GM21423 (cell line): ENCODE data around the gene HAUS8.
"Not testable (repeated sequence)": the region's sequence is repeated elsewhere in the genome, so short reads cannot be mapped to it uniquely, and the experiment has no call there.

Experiments
- ATAC-seq: cut with Tn5 transposase; IDR thresholded peaks from one replicate; pipeline ENCODE4 v1.9.1; 2021; ENCODE audit warnings: mild to moderate bottlenecking, moderate library complexity; ENCODE audit not compliant: unreplicated experiment

HAUS8 gene

GRCh38 chr19:17101686-17102628 lies 26.7 kb upstream of the HAUS8 start:
- ATAC-seq, result no peak

GRCh38 chr19:17098326-17098725 lies 23.1 kb upstream of the HAUS8 start:
- ATAC-seq, result no peak

DNA sequence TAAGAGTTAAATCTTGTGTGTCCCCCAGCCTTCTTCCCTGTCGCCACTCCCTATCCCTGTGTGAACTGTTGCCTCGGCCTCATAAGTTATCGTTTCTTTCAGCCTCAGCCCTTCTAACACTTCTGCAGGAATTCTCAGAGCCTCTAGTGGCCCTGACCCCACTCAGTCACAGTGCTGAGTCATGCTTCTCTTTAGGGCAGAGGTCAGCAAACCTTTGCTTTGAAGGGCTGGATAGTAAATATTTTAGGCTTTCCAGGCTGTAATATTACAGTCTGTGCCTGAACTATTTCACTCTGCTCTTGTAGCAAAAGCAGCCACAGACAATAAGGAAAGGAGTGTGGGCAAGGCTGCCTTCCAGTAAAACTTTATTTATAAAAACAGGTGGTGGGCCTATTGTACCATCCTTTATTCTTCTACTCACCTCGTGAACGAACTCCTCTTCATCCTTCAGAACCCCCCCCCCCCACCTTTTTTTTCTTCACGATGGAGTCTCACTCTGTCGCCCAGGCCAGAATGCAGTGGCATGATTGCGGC lies 22.4 kb upstream of the HAUS8 start:
- no peak for ATAC-seq

GRCh38 chr19:17095141-17095919 lies 20.1 kb upstream of the HAUS8 start:
- ATAC-seq, result no peak

- ATAC-seq, result not testable (repeated sequence)
Observed at GRCh38 chr19:17094694-17095093, 19.4 kb upstream of the HAUS8 start.

- no peak for ATAC-seq
Observed at GRCh38 chr19:17092696-17093095, 17.4 kb upstream of the HAUS8 start.

GRCh38 chr19:17091758-17092333 lies 16.6 kb upstream of the HAUS8 start:
- no peak for ATAC-seq

GRCh38 chr19:17090583-17090982 lies 15.3 kb upstream of the HAUS8 start:
- no peak for ATAC-seq

GRCh38 chr19:17088552-17088951 lies 13.3 kb upstream of the HAUS8 start:
- no peak for ATAC-seq

DNA sequence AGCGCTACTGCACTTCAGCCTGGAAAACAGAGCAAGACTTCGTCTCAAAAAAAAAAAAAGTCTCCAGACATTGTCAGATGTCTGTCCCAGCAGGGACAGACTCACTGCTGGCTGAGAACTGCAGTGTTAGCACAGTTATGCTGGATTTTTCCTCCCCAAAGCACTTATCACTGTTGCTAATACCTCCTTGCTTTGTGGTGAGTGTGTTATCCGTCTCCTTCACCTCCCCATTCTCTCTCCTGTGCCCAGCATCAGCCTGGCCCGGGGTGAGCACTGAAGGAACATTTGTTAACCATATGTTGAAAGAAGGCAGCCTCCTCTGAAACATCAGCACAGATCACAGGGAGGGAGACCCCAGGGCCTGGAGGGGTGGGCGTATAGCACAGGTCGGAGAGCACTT lies 11.6 kb upstream of the HAUS8 start:
- ATAC-seq, result no peak

- no peak for ATAC-seq
Observed at GRCh38 chr19:17086120-17086519, 10.9 kb upstream of the HAUS8 start.

GRCh38 chr19:17081672-17082630 lies 6.7 kb upstream of the HAUS8 start:
- ATAC-seq, result no peak

DNA sequence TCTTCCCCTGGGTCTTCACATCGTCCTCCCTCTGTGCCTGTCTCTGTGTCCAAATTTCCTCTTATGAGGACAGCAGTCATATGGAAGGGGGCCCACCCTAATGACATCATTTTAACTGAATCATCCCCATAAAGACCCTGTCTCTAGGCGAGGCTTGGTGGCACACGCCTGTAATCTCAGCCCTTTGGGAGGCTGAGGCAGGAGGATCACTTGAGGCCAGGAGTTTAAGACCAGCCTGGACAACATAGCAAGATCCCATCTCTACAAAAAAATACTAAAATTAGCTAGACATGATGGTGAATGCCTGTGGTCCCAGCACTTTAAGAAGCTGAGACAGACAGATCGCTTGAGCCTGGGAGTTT lies 5.2 kb upstream of the HAUS8 start:
- ATAC-seq, result no peak

- ATAC-seq, result no peak
Observed at GRCh38 chr19:17079710-17080439, 4.6 kb upstream of the HAUS8 start.

DNA sequence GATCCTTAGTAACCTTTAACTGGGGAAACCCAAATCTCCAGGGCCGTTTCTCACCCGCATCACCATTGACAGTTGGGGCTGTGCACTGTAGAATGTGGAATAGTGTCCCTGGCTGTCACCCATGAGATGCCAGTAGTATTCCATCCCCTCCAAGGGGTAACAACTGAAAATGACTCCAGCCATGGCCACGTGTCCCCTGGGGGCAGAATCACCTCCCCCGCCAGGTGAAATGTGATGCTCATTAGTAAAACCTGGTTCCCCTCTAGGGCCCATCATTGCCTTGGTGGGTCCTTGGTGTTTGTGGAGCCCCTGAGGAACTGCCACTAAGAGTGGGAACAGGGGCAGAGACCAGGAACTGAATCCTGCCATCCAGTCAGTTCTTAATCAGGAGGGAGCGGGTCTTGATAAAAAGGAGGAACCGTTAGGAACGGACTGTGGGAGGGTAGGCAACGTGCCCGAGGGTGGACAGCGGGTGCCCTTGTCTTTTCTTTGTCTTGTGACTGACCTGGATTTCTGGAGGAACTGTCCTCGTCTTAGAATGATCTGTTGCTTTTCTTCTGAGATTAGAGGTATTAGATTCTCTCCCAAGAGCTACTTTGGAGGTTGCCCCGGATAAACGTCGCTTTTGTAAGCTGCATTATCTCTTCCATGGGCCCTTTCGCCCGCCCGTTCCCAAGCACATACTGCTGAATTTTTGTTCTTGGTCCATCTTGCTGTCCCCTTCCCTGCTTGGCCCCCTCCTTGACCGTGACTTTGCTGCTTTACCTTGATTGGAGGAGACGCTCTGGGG lies 3.9 kb upstream of the HAUS8 start:
- ATAC-seq, result no peak

GRCh38 chr19:17078036-17078919 lies 3.0 kb upstream of the HAUS8 start:
- ATAC-seq, result no peak

DNA sequence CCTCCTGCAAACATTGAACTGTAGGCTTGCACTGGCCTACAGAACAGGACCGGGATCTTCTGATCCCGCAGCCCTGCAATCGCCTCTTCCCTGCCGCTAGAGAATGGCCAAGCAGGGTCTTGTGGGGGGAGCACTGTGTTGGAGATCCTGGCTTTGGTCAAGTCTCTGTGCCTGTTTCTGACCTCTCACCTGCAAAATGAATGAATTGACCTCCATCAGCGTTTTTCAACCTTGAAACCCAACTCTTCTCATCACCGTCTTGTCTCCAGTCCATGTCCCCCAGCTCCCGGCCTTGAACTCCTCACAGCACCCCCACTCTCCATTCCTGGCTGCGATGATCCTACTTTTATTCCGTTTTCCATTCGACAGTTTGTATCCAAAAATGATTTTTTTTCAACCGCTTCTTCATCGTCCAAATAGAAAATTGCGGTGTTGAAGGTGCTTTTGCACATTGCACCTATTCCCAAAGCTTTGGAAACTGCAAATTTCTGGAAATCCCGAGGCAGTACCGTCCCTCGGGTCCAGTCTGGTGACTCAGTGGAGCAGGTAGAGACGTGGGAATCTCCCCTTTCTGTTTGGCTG lies 2.3 kb upstream of the HAUS8 start:
- no peak for ATAC-seq
